HUES48 (cell line): ENCODE results near the gene ILDR2.

Experiments
- H3K27ac ChIP-seq: one replicate; pipeline ENCODE4 v1.7.0; 2013; ENCODE audit warnings: low read depth, low read length, inconsistent platforms
- H3K27me3 ChIP-seq: 2 replicates; pipeline ENCODE4 v1.6.1; 2013; ENCODE audit warnings: mild to moderate bottlenecking, low read length; ENCODE audit not compliant: control insufficient read depth, insufficient read depth
- H3K36me3 ChIP-seq: 2 replicates; pipeline ENCODE4 v1.6.1; 2013; ENCODE audit warnings: low read length; ENCODE audit not compliant: control insufficient read depth, insufficient read depth
- H3K4me1 ChIP-seq: 2 replicates; pipeline ENCODE4 v1.6.1; 2013; ENCODE audit warnings: mild to moderate bottlenecking, low read length; ENCODE audit not compliant: control insufficient read depth, insufficient read depth
- H3K4me3 ChIP-seq: 2 replicates; pipeline ENCODE4 v1.5.1; 2013; ENCODE audit warnings: mild to moderate bottlenecking, low read depth, low read length
- H3K9ac ChIP-seq: 2 replicates; pipeline ENCODE4 v1.6.1; 2013; ENCODE audit warnings: mild to moderate bottlenecking, low read depth, low read length, moderate library complexity
- H3K9me3 ChIP-seq: 2 replicates; pipeline ENCODE4 v1.6.1; 2013; ENCODE audit warnings: low read length; ENCODE audit not compliant: control insufficient read depth, insufficient read depth

Gene ILDR2

DNA sequence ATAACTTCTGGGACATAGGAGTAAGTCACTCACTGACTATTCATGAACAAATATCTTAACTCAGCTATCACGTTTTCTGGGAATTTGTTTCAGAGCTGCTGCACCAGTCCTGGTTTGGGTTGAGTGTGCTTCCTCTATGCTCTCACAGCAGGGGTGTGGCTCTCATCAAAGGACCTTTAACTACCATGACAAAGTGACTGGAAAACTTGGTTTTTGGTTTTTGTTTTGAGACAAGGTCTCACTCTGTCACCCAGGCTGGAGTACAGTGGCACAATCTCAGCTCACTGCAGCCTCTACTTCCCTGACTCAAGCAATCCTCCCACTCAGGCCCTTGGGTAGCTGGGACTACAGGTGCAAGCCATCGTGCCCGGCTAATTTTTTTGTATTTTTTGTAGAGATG, 4.1 kb downstream of the ILDR2 start:
- Histone ChIP-seq H3K36me3 (no peaks in the 10 kb centered on the region), H3K9ac (no peak overlapping the region), H3K27me3 (peaks cover 44% of the 10 kb centered on the region), H3K4me1 (peaks cover 12% of the 10 kb centered on the region; the same call in 1 of the 2 replicates), H3K9me3 (no peaks in the 10 kb centered on the region), H3K27ac (no peak overlapping the region), H3K4me3 (no peak overlapping the region)

DNA sequence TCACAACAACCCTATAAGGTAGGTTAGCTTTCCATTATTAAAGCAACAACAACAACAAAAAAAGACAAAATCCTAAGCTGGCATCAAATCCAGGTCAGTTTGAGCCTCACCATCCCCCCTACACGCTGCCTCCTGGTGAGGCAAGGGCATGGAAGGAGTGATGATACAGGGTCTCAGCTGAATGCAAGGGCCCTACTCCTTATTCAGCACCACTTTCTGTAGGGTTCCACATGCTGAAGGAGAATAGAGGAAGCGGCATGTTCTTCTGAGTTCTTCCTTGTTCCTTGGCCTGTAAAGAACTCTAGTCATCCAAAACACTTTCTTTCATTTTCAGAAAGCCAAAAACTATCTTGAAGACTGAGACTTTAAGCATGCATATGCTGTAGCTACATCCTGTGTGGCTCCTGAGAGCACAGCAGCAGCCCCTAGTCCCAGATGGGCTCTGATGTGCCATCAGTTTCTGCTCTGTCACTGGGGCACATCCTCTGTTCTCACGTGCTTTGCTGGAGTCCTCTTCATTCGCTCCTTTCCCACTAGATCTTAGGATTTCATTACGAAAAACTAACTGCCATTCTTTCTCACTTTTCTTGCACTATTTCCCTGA, 6.2 kb downstream of the ILDR2 start:
- H3K27me3 ChIP-seq = peaks cover 25% of the 10 kb centered on the region

DNA sequence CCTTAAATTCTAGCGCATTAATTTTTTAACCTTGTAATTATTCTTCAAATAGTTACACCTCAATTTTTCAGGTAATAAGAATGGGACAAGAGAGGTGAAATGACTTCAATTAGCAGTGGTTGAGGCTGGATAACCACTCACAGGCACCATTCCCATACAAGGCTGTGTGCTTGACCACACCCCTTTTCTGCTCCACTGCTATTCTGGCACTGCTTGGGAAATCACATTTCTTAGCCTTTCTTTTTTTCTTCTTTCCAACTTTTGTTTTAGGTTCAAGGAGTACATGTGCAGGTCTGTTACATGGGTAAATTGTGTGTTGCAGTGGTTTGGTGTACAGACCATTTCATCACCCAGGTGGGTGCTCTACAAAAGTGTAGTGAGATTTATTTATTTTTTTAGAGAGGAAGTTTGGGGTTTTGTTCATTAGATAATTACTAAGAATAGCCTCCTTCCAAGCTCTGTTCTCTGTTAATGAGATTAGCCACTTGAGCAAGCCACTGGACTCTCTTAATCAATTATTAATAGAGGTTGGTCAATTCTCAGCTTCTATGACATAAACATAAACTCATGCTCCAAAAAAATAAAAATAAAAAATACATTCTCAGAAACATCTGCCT, 14.4 kb downstream of the ILDR2 start:
- no peak overlapping the region for H3K4me3 ChIP-seq
- H3K27me3 ChIP-seq = 0 out of 2 replicates have a peak, but pooled peaks cover 5% of the 10 kb centered on the region
- H3K4me1 ChIP-seq = no peaks in the 10 kb centered on the region
- H3K9ac ChIP-seq = no peak overlapping the region
- no peaks in the 10 kb centered on the region for H3K36me3 ChIP-seq
- H3K27ac ChIP-seq = no peak overlapping the region
- H3K9me3 ChIP-seq = no peaks in the 10 kb centered on the region

More for the DNA sequence above, 6.2 kb downstream of the ILDR2 start:
- no peak overlapping the region for H3K9ac ChIP-seq
- H3K27ac ChIP-seq = no peak overlapping the region
- H3K9me3 ChIP-seq = no peaks in the 10 kb centered on the region
- H3K4me3 ChIP-seq = no peak overlapping the region
- no peaks in the 10 kb centered on the region for H3K36me3 ChIP-seq
- peaks cover 5% of the 10 kb centered on the region; the same call in 1 of the 2 replicates for H3K4me1 ChIP-seq

DNA sequence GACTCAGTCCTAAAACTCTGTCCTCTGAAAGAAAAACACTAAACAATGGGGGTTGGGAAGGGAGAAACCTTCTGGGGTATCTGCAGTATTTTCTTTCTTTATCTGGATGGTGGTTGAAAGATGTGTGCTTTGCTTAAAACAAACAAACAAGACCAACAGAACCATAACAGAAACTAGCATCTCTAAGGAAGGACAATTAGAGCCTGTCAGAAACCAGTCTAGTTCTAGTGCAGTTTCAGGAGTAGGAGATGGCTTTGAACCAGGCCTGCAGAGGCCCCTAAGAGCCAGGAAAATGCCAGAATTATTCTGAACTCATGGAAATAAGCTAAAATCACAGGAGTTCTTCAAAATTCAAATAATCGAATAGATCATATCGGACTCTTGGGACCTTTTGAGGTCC, 18.5 kb downstream of the ILDR2 start:
- no peaks in the 10 kb centered on the region for H3K9me3 ChIP-seq
- no peaks in the 10 kb centered on the region for H3K36me3 ChIP-seq
- no peak overlapping the region for H3K27ac ChIP-seq
- H3K27me3 ChIP-seq = 0 out of 2 replicates have a peak, but pooled peaks cover 5% of the 10 kb centered on the region
- no peak overlapping the region for H3K9ac ChIP-seq
- H3K4me1 ChIP-seq = peaks cover 9% of the 10 kb centered on the region
- H3K4me3 ChIP-seq = no peak overlapping the region

DNA sequence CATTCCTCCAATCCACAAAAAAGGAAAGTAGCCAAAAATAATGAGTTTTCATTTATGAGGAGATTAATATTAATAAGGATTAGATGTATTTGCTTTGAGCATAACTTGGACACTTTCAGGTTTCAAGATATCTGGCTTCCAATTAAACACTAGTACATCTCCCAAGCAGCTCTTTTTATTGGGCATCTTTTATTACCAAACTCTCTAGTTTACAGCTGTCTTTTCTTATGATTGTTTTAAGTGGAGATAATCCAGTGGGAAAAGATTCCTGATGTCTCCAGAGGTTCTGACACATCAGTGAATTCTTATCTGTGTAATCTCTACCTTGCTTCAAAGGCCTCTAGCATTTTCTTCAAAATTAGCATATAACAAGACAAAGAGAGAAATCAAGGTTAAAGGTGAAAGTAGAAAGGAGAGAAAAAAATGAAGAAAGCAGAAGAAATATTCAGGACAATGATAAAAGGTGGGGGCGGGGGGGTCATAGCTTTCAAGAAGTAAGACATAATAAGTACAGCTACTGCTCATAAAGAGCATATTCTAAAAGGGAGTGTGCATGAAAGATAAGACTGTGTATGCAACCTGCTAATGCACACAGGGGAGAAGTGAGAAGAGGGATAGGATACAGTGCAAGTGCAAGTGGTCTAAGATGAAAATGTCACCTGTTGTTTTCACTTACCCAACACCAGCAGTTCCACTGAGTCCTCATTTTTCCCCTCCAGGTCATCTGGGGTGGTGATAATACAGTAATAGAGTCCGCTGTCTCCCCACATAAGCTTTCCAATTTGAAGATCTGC, 19.1 kb downstream of the ILDR2 start:
- Histone ChIP-seq H3K4me1 (peaks cover 15% of the 10 kb centered on the region), H3K9me3 (no peaks in the 10 kb centered on the region), H3K4me3 (no peak overlapping the region), H3K27me3 (peaks cover 6% of the 10 kb centered on the region; the same call in 1 of the 2 replicates), H3K36me3 (no peaks in the 10 kb centered on the region), H3K27ac (no peak overlapping the region), H3K9ac (no peak overlapping the region)

DNA sequence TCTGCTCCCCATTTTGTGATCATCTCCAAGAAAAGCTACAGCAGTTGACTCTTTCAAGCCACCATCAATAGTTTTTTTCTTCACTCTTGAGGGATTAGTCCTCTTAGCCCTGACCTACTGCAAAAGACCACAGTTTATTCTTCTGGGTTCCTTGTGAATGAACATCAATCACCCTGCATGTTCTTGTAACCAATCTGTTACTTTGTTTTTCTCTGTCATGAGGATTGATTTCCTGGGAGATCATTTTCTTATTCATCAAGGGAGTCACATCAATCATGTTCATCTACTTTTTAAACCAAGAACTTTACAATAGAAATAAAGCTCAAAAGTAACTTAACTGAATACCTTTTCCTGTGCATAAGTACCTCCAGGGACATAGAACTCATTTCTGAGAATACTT, 21.8 kb downstream of the ILDR2 start:
- no peaks in the 10 kb centered on the region for H3K9me3 ChIP-seq
- H3K9ac ChIP-seq = no peak overlapping the region
- H3K4me3 ChIP-seq = no peak overlapping the region
- H3K27me3 ChIP-seq = peaks cover 26% of the 10 kb centered on the region
- H3K4me1 ChIP-seq = peaks cover 33% of the 10 kb centered on the region
- no peak overlapping the region for H3K27ac ChIP-seq
- no peaks in the 10 kb centered on the region for H3K36me3 ChIP-seq

DNA sequence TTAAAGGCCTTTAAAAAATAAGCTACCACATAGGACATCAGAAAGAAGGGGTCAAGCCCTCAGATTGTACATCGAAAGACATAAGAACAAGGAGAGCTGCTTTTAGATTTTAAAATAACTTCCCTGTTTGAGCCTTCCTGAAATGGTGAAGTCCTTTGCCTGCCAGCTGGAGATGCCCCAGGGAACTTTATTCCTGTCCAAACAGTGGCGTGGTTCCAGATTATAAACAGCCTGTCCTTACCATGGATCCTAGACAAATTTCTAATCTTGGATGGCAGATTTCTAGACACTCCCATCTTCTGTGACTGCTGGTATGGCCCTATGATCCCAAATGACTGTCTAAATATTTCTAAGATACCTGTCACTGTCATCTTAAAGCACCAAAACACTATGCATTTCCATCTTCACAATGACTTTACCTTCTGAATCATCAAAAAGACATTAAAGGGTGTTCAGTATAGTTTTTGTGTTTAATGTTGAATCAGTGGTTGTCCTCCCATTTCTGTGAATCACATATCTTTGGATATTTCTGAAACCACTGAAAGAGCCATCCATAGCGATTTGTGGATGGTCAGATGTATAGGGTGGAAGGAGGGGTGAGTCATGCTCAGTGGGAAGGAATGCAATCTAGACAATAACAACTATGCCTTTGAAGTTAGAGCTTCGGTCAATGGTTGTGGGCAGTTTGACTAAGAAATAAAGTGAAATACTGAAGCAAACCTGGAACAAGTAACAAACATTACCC, 23.2 kb downstream of the ILDR2 start:
- Histone ChIP-seq H3K36me3 (no peaks in the 10 kb centered on the region), H3K27me3 (peaks cover 35% of the 10 kb centered on the region), H3K4me1 (peaks cover 33% of the 10 kb centered on the region)

DNA sequence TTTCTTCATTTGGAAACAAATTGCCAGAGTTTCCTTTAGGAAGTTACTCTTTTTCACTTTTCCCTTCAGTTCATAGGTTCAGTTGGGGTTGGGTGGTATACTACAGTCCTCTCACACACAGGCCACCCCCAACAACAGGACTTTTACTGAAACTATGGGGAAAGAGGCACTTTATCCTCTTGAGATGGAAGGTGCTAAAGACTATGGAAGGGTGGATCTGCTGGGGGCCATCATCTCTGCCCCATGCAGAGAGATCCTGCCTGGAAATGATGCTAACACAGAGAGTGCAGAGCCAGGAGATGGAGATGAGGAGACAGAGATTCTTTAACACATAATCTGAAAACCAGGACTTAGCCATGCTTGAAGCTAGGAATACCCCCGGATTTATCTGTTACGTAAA, 24.3 kb downstream of the ILDR2 start:
- Histone ChIP-seq H3K27ac (peak overlapping the region; percentile 48), H3K9ac (no peak overlapping the region), H3K4me3 (no peak overlapping the region), H3K27me3 (peaks cover 46% of the 10 kb centered on the region), H3K9me3 (no peaks in the 10 kb centered on the region), H3K36me3 (no peaks in the 10 kb centered on the region), H3K4me1 (peaks cover 33% of the 10 kb centered on the region)

More for the DNA sequence above, 23.2 kb downstream of the ILDR2 start:
- Histone ChIP-seq H3K27ac (peak overlapping the region; percentile 67), H3K9ac (no peak overlapping the region), H3K4me3 (no peak overlapping the region), H3K9me3 (no peaks in the 10 kb centered on the region)

DNA sequence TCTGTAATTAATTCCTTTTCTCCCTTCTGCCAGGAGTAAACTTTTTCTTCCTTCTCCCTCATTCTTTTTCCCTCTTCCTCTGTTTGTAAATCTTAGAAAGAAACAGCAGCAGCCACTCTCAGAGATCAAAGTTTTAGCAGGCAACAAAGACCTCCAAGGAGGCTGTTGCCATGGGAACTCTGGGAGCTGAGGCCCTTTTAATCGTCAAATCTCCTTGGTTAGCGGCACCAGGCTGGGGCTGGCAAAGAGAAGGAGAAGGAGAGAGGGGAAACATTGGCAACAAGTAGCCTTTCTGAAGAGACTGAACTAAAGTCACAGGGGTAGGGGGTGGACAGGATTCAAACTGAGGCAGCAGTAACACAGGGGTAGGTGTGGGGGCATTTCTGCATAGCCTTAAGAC, 25.2 kb downstream of the ILDR2 start:
- Histone ChIP-seq H3K4me1 (peaks cover 39% of the 10 kb centered on the region), H3K9ac (no peak overlapping the region), H3K9me3 (no peaks in the 10 kb centered on the region), H3K27me3 (peaks cover 53% of the 10 kb centered on the region), H3K27ac (peak overlapping the region; percentile 54), H3K36me3 (no peaks in the 10 kb centered on the region), H3K4me3 (no peak overlapping the region)

DNA sequence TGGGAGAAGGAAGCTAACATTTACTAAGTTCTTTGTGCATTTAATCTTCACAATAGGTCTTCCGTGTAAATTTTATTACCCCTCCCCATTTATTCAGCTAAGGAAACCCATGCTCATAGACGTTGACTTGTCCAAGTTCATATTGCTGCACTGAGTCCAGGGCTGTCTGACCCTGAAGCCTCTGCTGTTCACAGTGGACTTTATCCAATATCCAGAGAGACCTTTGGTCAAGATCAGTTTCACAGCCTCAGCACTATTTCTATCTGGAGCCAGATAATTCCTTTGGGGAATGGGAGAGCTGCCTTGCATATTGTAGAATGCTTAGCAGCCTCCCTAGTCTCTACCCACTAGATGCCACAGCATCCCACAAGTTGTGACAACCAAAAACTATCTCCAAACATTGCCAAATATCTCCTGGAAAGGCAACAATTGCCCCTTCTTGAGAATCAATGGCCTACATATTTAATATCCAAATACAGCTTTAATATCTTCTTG, 26.4 kb downstream of the ILDR2 start:
- no peak overlapping the region for H3K9ac ChIP-seq
- H3K27ac ChIP-seq = no peak overlapping the region
- H3K27me3 ChIP-seq = peaks cover 53% of the 10 kb centered on the region
- H3K4me3 ChIP-seq = no peak overlapping the region
- H3K9me3 ChIP-seq = no peaks in the 10 kb centered on the region
- H3K4me1 ChIP-seq = peaks cover 39% of the 10 kb centered on the region
- H3K36me3 ChIP-seq = no peaks in the 10 kb centered on the region
